ENCODE results near the gene MBTPS1.

MBTPS1 gene

GRCh38 chr16:84021488-84021887 is 95.3 kb downstream of the MBTPS1 start:
- in situ Hi-C loops (cut with HindIII; ENCODE audit: low sequenced_read_pairs): no loop called here
- no peak for TF ChIP-seq CTCF (IDR thresholded peaks at IDR 0.05; ENCODE audit: low read depth, low read length)
- H3K4me3 ChIP-seq (ENCODE audit: low read depth, low read length): no peak overlapping the region
- DNase-seq (ENCODE audit: low read depth, low spot score): no peak

DNA sequence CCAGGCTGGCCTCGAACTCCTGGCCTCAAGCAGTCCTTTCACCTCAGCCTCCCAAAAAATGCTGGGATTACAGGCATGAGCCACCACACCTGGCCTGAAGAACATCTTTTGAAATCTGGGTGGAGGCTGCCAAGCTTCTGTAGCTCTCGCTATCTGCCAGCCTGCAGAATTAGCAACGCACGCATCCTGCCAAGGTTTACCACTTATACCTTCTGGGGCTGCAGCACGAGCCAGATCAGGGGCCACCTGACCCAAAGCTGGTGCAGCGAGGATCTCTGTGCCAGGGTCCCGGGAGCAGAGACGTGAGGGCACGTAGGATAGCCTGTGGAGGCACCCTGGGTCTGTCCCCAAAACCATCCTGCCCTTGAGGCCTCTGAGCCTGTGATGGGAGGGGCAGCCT is 96.4 kb downstream of the MBTPS1 start:
- H3K4me3 ChIP-seq (ENCODE audit: low read depth, low read length): no peak overlapping the region
- DNase-seq (ENCODE audit: low read depth, low spot score): no peak
- in situ Hi-C loops (cut with HindIII; ENCODE audit: low sequenced_read_pairs): no loop called here
- TF ChIP-seq CTCF (IDR thresholded peaks at IDR 0.05; ENCODE audit: low read depth, low read length): no peak

DNA sequence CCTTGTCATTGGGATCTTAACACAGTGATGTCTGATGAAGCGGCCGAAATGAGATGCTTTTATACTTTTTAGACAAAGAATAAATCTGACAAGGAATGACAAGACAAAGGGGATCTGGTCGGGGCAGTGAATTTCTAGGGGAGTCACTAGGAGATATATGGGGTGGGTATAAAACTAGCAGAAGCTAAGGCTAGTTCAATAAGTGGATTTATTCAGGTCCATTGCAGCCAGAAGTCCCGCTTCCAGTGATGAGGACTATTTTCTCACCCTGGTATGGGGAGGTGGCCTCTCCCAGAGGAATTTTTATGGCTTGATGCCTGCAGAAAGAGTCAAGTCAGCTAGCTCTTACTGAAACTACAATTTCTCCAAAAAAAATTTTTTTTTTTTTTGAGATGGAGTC is 98.0 kb downstream of the MBTPS1 start:
- TF ChIP-seq CTCF (IDR thresholded peaks at IDR 0.05; ENCODE audit: low read depth, low read length): no peak
- no peak for DNase-seq (ENCODE audit: low read depth, low spot score)
- H3K4me3 ChIP-seq (ENCODE audit: low read depth, low read length): no peak overlapping the region
- in situ Hi-C loops (cut with HindIII; ENCODE audit: low sequenced_read_pairs): no loop called here

DNA sequence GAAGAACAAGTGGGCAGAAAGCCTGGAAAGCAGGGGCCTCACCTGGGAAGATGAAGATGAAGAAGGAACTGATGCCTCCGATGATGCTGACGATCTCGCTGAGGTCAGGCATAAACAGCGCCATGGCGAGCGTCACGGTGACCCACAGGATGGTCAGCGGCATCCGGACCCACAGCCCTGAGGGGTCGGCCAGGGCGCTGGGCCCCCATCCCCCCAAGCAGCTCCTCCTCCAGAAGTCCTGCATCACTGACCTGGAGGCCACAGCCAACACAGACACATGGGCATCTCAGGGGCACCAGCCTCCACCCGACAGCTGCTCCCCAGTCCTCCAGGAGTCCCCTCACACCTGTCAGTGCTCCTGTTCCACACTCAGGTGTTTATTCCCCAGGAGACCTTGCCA is 100.3 kb downstream of the MBTPS1 start:
- in situ Hi-C loops (cut with HindIII; ENCODE audit: low sequenced_read_pairs): no loop called here
- TF ChIP-seq CTCF (IDR thresholded peaks at IDR 0.05; ENCODE audit: low read depth, low read length): no peak

DNA sequence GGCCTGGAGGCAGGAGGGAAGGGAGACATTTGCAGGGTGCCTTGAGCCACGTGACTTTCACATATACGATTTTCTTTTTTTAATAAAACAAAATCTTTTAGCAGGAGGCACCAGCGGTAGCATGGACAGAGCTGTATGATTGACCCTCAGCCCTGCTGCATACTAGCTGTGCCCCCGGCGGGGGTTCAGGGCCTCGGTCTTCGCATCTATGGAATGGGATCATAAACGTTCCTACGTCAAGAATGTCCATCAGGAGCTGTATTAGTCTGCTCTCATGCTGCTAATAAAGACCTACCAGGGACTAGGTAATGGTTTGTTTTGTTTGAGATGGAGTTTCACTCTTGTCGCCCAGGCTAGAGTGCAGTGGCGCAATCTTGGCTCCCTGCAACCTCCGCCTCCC is 101.3 kb downstream of the MBTPS1 start:
- in situ Hi-C loops (cut with HindIII; ENCODE audit: low sequenced_read_pairs): no loop called here
- DNase-seq (ENCODE audit: low read depth, low spot score): no peak
- H3K4me3 ChIP-seq (ENCODE audit: low read depth, low read length): no peak overlapping the region
- TF ChIP-seq CTCF (IDR thresholded peaks at IDR 0.05; ENCODE audit: low read depth, low read length): no peak

More for the DNA sequence above, 100.3 kb downstream of the MBTPS1 start:
- no peak overlapping the region for H3K4me3 ChIP-seq (ENCODE audit: low read depth, low read length)
- no peak for DNase-seq (ENCODE audit: low read depth, low spot score)

- H3K4me3 ChIP-seq (ENCODE audit: low read depth, low read length): no peak overlapping the region
- no peak for DNase-seq (ENCODE audit: low read depth, low spot score)
- no peak for TF ChIP-seq CTCF (IDR thresholded peaks at IDR 0.05; ENCODE audit: low read depth, low read length)
- in situ Hi-C loops (cut with HindIII; ENCODE audit: low sequenced_read_pairs): no loop called here
These were observed 102.0 kb downstream of the MBTPS1 start for GRCh38 chr16:84014570-84015327.

Data from astrocyte of the spinal cord (primary cell).